Measurements from ENCODE around the gene BDKRB2.

DNA sequence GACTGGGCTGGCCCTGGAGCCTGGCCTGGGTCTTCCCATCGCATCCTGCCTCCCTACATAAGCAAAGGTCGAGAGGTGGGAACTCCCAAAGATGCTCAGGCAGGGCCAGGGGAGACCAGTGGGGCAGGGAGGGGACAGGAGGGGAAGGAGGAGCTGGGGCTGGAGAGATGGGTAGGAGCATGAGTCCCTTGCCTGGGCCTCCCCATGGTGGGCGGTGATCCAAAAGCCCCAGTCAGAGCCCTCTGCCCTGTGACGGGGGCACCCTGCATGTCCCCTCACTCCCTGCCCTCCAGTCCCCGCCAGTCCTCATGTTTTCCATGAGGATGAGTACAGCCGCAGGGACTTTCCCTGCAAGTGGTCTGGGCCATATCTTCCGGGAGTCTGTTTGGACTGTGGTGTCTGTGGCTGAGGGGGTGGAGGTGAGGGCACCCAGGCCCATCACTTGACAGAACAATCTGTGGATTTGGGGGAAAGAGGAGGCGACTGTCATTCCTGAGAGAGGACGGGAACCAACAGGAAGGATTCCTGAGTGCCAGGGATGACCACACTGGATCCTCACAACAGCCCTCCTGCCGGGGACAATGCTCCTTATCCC is 9.3 kb downstream of the BDKRB2 start:
- TF ChIP-seq, protein P1, sequence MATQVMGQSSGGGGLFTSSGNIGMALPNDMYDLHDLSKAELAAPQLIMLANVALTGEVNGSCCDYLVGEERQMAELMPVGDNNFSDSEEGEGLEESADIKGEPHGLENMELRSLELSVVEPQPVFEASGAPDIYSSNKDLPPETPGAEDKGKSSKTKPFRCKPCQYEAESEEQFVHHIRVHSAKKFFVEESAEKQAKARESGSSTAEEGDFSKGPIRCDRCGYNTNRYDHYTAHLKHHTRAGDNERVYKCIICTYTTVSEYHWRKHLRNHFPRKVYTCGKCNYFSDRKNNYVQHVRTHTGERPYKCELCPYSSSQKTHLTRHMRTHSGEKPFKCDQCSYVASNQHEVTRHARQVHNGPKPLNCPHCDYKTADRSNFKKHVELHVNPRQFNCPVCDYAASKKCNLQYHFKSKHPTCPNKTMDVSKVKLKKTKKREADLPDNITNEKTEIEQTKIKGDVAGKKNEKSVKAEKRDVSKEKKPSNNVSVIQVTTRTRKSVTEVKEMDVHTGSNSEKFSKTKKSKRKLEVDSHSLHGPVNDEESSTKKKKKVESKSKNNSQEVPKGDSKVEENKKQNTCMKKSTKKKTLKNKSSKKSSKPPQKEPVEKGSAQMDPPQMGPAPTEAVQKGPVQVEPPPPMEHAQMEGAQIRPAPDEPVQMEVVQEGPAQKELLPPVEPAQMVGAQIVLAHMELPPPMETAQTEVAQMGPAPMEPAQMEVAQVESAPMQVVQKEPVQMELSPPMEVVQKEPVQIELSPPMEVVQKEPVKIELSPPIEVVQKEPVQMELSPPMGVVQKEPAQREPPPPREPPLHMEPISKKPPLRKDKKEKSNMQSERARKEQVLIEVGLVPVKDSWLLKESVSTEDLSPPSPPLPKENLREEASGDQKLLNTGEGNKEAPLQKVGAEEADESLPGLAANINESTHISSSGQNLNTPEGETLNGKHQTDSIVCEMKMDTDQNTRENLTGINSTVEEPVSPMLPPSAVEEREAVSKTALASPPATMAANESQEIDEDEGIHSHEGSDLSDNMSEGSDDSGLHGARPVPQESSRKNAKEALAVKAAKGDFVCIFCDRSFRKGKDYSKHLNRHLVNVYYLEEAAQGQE (IDR thresholded peaks at IDR 0.05; ENCODE audit: insufficient read depth in 1 of 2, low read depth in 2 of 2, low read length in 2 of 2): no peak
- no peak for TF ChIP-seq POLR2AphosphoS5 (IDR thresholded peaks at IDR 0.05; ENCODE audit: low read depth, low read length)

Data from PFSK-1 (cell line).